DMS114 treated with DMSO at 0.1 percent for 48 hours (cell line): ENCODE measurements around the gene AP4B1.

Experiments
- DNase-seq: peaks from one replicate; lab custom pipeline; 2025; ENCODE audit not compliant: unreplicated experiment; lab: John Stamatoyannopoulos, UW

The AP4B1 gene

GRCh38 chr1:113930499-113931161, 26.0 kb upstream of the AP4B1 start:
- no peak for DNase-seq

- DNase-seq: no peak
Measured at GRCh38 chr1:113929750-113930498, 25.3 kb upstream of the AP4B1 start.

GRCh38 chr1:113928941-113929749, 24.5 kb upstream of the AP4B1 start, which contains the start of gene HIPK1:
TSS of gene HIPK1 (plus strand) at chr1:113929324.
- peak; percentile 87 for DNase-seq

- no peak for DNase-seq
Measured at GRCh38 chr1:113928187-113928930, 23.8 kb upstream of the AP4B1 start.

- no peak for DNase-seq
Measured at GRCh38 chr1:113924473-113924872, 19.9 kb upstream of the AP4B1 start.

GRCh38 chr1:113922957-113923356, 18.4 kb upstream of the AP4B1 start:
- DNase-seq: no peak

GRCh38 chr1:113918243-113918642, 13.6 kb upstream of the AP4B1 start:
- DNase-seq: no peak

- no peak for DNase-seq
Measured at GRCh38 chr1:113917400-113918082, 12.9 kb upstream of the AP4B1 start.

GRCh38 chr1:113916974-113917373, 12.4 kb upstream of the AP4B1 start:
- no peak for DNase-seq

- no peak for DNase-seq
Measured at GRCh38 chr1:113913887-113914664, 9.5 kb upstream of the AP4B1 start.

- DNase-seq: no peak
Measured at GRCh38 chr1:113913312-113913668, 8.7 kb upstream of the AP4B1 start.

- DNase-seq: no peak
Measured at GRCh38 chr1:113912594-113913311, 8.2 kb upstream of the AP4B1 start.

GRCh38 chr1:113905435-113905861, 849 bp upstream of the AP4B1 start:
- no peak for DNase-seq

GRCh38 chr1:113904293-113904673, 316 bp downstream of the AP4B1 start:
- DNase-seq: no peak

GRCh38 chr1:113903501-113904292, 902 bp downstream of the AP4B1 start:
- DNase-seq: no peak

GRCh38 chr1:113901191-113901590, 3.4 kb downstream of the AP4B1 start:
- DNase-seq: no peak

GRCh38 chr1:113899111-113899510, 5.5 kb downstream of the AP4B1 start:
- DNase-seq: no peak

GRCh38 chr1:113898241-113898814, 6.3 kb downstream of the AP4B1 start:
- no peak for DNase-seq
